ENCODE data around the gene RNASEL.

RNASEL gene

GRCh38 chr1:182600036-182600713 is 11.1 kb upstream of the RNASEL start:
- DNase-seq (ENCODE audit: low read depth): no peak

DNA sequence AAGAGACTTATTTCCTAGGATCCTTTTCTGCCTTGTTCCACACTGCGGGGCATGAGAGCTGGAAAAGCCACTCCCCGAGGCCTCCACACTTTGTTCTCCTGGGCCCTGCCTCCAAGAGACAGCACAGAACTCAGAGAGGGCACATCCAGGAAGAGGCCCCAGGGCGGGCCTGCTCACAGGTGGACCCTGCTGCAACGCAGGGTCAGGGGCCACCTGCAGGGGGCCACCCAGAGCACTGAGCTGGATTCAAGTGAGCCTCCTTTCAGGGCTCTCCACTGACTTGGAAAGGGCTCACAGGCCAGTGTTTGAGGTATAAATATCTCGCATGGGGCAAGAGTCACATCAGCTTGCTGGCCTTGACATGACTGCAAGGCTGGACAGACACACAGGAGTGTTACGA is 10.3 kb upstream of the RNASEL start:
- DNase-seq (ENCODE audit: low read depth): no peak

- no peak for DNase-seq (ENCODE audit: low read depth)
These were observed 9.2 kb upstream of the RNASEL start for GRCh38 chr1:182598296-182598695.

- DNase-seq (ENCODE audit: low read depth): no peak
These were observed 7.9 kb upstream of the RNASEL start for GRCh38 chr1:182596934-182597333.

DNA sequence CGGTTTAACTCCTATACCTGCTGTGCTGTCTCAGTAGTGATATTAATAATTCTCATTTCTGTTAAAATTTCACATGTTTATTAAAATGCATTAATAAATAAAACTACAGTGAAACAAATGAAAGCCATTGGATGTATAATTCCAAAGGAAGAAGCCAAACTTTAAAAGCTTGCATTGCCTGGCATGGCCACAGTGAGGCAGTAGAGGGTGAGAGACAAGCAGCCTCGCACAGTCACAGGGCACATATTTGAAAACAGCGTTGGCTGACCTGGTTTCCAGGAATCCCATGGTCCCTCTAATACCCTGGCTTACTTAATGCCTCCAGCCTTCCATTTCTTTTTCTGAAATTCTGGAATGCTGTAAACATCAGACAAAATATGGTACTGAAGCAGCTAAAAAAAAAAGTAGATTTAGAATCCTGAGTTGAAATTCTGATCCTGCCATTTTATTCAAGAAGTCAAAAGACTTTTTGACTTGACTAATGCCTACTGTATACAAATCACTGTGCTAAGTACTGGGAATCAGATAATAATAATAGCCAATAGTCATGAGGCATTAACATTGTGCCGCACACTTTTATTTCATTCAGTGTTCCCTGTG is 6.7 kb upstream of the RNASEL start:
- DNase-seq (ENCODE audit: low read depth): peak; percentile 39

GRCh38 chr1:182589931-182590330 is 875 bp upstream of the RNASEL start:
- no peak for DNase-seq (ENCODE audit: low read depth)

GRCh38 chr1:182589520-182589919 is 464 bp upstream of the RNASEL start:
- no peak for DNase-seq (ENCODE audit: low read depth)

DNA sequence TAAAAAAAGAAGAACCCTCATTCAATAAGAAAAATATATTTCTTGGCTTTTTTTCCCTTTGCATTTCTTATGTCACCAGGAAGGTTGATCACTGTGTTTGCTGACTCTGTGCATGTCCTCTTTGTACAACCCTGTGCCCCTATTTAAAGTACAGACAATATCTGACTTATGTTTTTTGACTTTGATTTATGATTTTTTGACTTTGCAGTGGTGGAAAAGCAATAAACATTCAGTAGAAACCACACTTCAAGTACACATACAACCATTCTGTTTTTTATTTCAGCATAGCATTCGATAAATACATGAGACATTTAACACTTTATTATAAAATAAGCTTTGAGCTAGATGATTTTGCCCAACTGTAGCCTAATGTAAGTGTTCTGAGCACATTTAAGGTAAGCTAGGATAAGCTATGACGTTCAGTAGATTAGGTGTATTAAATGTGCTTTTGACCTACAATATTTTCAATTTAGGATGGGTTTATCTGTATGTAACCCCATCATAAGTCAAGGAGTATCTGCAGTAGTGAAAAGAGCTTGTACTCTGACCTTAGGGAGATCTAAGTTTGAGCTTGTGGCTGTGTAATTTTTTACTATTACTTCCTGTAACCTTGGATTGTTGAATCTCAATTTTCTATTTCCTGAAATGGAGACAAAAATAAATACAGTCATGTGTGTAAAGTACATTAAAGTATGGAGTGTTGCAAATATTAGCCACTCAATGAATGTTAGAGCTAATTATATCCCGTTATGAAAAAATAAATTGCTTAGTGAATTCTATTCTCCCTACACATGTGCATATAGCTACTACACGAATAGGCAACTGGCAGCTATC is 1.2 kb downstream of the RNASEL start:
- no peak for DNase-seq (ENCODE audit: low read depth)

DNA sequence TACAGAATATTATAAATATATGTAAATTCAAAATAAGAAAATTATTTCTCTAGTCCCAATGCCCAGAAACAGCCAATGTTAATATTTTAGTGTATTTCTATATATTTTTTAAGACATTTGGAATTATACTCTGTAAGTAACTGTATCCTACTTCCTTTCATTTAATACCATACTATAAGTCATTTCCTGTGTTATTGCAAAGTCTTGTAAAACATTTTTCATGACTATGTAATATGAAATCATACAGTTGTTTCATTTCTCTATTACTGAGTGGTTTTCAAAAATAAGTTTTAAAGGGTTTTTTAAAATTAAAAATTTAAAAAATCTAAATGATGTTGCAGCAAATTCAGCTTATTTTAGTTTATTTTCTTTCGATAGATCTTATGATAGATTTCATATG is 2.0 kb downstream of the RNASEL start:
- DNase-seq (ENCODE audit: low read depth): no peak

- no peak for DNase-seq (ENCODE audit: low read depth)
These were observed 2.7 kb downstream of the RNASEL start for GRCh38 chr1:182586380-182586779.

- no peak for DNase-seq (ENCODE audit: low read depth)
These were observed 4.3 kb downstream of the RNASEL start for GRCh38 chr1:182584746-182585145.

GRCh38 chr1:182580736-182581135 is 8.3 kb downstream of the RNASEL start:
- no peak for DNase-seq (ENCODE audit: low read depth)

DNA sequence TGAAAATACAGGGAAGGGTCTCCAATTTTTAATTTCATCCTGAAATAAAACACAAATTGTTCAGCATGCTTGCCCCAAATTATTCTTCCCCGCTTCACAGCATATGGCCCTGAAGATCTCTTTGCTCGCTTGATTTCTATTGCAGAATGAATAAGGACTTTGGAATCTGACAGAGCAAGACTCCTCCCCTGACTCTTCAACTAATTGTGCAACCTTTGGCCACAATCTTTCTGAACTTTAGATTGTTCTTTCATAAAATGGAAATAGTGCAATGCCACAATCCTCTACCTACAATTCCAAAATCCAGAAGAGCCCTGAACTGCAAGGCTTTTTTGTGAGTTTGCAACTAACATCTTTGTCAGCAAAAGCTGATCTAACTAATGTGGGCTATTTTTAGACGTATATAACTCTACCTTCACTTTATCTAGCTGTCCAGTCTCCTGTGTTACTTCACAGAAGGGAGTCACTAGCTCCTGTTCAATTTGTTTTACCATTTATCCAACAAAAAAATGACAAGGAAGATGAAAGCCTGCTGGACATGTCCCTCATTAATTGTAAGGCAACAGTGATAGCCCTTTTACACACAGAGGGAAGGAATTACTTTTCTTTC is 13.4 kb downstream of the RNASEL start:
- DNase-seq (ENCODE audit: low read depth): no peak

DNA sequence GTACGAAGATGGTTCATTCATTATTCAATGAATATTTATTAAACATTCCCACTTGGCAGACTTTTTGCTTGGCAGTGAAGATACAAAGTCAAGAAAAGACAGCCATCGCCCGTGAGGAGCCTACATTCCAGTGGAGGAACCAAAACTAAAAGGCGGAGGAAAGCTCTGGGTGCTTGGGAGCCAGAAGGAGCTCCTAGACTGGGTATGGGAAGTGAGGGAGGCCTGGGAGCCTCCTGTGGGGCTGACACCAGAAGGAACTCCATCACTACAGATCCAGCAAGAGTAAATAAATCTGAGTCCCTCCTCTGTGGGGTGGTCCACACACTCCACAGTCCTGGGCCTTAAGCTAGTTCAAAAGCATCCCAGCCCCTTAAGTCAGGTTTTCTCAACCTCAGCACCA is 14.9 kb downstream of the RNASEL start:
- DNase-seq (ENCODE audit: low read depth): no peak

- no peak for DNase-seq (ENCODE audit: low read depth)
These were observed 18.5 kb downstream of the RNASEL start for GRCh38 chr1:182570611-182570970.

DNA sequence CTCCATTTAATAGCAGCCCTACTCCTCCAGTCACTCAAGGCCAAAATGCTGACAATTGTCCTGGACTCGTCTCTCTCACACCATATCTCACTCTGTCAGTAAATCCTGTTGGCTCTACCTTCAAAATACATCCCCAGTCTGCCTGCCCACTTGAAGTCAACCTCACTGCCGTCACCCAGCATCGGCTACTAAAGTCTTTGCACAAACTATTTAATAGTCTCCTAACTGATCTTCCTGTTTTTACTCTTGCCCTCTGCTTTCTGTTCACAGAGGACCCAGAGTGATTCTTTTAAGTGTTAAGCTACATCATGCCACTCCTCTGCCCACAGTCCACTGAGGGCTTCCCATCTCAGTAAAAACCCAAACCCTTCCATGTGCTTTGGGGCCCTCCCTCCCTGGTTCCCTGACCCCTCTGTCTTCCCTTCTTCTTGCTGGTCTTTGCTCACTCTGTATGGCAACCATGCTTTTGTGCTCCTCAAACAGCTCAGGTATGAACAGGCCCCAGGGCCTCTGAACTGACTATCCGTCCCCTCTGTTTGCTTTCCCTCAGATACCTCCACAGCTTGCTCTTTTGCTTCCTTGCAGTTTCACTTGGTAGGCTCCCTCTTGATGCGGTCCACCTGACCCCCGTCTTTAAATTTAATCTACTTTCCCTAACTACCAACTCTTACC is 19.0 kb downstream of the RNASEL start:
- no peak for DNase-seq (ENCODE audit: low read depth)

GRCh38 chr1:182568647-182569284 is 20.3 kb downstream of the RNASEL start:
- DNase-seq (ENCODE audit: low read depth): no peak

- DNase-seq (ENCODE audit: low read depth): no peak
These were observed 21.4 kb downstream of the RNASEL start for GRCh38 chr1:182567629-182568028.

- no peak for DNase-seq (ENCODE audit: low read depth)
These were observed 23.5 kb downstream of the RNASEL start for GRCh38 chr1:182565537-182565936.

GRCh38 chr1:182564406-182565004 is 24.6 kb downstream of the RNASEL start:
- DNase-seq (ENCODE audit: low read depth): no peak

GRCh38 chr1:182563095-182563494 is 26.0 kb downstream of the RNASEL start:
- no peak for DNase-seq (ENCODE audit: low read depth)
